Mucosa of gallbladder (tissue), 1 donor: Measurements from ENCODE around the gene GNAI2. TPM values are rescaled to one million over a fixed set of nuclear protein-coding genes. Genes with fewer than 3 reads are reported as not detected.
"Not testable (repeated sequence)": the region's sequence is repeated elsewhere in the genome, so short reads cannot be mapped to it uniquely, and the experiment has no call there.

Source experiments
- DNase-seq: peaks from one replicate; pipeline ENCODE4 v3.0.0-alpha.2; 2020; ENCODE audit warnings: low spot score
- total RNA-seq: library from RNA; stranded (reverse); gene quantifications from one replicate; pipeline ENCODE4 v1.2.1, GENCODE V29; 2021
- donor health status: DM: no; HTN: no; CAD: no.

GNAI2 gene
- total RNA-seq, 1 donor from 2014 or later, result 261 TPM

GRCh38 chr3:50245251-50245745, 9.3 kb downstream of the GNAI2 start:
- DNase-seq, result no peak

- peak; percentile 88 for DNase-seq
These were observed 10.0 kb downstream of the GNAI2 start for GRCh38 chr3:50245831-50246516.

DNA sequence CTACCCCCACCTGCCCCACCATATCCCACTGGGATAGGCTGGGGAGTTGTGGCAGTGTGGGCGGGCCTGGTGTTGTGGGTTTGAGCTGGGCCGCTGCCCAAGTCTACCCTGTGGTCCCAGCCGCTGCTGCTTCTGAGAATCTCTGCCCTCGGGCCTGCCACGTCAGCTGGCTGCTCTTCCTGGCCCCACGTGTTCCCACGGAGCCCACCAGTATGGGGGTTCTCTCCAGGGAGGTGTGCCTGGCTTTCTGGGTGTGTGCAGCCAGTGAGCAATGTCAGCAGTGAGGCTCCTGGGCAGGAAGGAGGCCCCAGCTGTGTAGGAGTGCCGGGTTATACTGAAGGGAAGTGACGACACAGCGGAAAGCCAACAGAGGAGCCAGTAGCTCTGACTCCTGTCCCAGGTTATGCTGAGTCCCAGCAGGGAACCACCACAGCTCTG, 10.5 kb downstream of the GNAI2 start:
- no peak for DNase-seq

DNA sequence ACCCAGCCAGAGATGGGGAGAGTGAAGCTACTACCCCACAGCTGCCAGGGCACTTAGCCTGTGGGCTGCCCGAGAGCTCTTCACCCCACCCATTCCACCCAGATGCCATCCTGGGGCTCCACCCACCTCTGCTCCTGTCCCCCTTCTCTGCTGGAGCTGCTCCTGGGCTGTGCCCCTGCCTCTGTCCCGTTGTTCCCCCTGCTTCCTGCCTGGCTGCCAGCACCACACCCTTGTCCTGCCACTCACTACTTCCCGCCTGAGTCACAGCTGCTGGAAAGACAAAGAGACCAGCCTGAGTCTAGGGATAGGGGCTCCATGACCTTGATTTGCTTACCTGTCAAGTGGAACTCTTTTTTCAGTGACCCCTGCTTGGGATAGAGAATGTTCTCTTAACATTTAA, 12.4 kb downstream of the GNAI2 start:
- DNase-seq, result no peak

GRCh38 chr3:50249457-50249856, 13.5 kb downstream of the GNAI2 start:
- DNase-seq, result no peak

- no peak for DNase-seq
These were observed 14.5 kb downstream of the GNAI2 start for GRCh38 chr3:50250514-50250913.

GRCh38 chr3:50251220-50251619, 15.2 kb downstream of the GNAI2 start:
- no peak for DNase-seq

- peak; percentile 64 for DNase-seq
These were observed 18.7 kb downstream of the GNAI2 start for GRCh38 chr3:50254577-50255250.

GRCh38 chr3:50255251-50255615, 19.2 kb downstream of the GNAI2 start:
- DNase-seq, result no peak

DNA sequence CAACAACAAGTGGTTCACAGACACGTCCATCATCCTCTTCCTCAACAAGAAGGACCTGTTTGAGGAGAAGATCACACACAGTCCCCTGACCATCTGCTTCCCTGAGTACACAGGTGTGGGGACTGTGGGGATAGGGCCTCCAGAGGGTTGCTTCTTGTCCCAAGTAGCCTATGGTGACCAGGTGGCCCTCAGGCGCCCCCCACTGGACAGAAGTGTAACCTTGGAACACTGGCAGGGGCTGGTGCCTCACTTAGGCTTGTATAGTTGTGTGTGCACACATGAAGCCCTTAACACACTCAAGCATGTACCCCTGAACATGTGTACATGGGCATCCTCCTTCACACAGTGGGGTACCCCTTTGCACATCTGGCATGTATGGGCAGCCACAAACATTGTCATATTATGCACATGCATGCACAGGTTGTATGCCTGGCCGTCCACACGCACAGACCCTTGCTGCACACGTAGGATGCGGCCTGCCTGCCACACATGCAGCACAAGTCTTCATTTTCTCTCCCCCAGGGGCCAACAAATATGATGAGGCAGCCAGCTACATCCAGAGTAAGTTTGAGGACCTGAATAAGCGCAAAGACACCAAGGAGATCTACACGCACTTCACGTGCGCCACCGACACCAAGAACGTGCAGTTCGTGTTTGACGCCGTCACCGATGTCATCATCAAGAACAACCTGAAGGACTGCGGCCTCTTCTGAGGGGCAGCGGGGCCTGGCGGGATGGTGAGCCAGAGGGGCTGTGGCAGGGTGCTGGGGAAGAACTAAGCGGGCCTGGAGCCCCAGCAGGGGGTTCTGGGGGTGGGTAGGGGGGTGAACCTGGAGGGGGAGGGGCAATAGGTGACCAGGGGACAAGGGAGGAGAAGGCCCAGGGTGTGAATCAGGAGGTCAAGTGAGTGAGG, 21.2 kb downstream of the GNAI2 start:
- DNase-seq, result no peak

- DNase-seq, result no peak
These were observed 22.2 kb downstream of the GNAI2 start for GRCh38 chr3:50258029-50258680.

DNA sequence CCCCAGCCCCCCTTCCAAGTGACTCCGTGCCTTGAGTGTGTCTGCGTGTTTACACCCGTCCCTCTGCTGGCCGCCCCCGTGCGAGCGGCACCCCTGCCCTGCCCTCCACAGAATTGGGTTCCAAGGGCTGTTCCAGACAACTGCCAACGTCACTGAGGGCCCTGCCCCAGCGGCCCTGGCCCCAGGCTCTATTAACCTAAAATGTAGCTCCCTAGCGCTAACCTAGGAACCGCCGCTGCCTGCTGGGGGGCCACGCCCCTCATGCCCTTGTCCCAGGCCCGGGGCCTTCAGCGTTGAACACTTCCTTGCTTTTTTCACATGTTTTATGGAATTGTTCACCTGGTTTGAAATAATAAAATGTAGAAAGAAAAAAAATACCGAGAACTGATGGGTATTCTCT, 23.0 kb downstream of the GNAI2 start:
- DNase-seq, result no peak

DNA sequence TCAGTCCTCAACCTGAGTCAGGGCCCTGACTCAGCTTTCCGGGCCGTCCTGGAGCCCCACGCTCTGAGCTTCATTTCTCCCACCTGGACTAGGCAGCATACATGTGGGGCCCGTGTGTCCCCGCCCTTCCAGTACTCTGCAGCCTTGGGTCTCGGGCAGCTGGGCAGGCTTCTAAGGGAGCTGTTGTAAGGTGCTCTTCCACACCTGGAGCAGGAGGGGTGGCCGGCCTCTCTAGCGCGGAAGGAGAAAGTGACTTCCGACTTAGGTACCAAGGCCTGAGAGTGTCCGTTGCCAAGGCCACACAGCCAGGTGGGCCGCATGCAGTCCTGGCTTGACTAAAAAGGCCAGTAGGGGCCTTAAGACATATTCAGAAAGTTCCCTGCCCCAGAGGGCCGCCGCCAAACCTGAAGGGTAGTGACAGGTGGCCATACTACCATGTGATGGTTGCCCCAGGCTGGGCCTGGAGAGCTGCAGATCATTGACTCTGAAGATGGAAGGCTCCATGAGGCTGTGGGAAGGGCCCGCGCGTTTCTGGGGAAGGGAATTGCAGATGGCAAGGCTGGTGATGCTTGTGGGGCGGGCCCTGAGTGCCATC, 23.5 kb downstream of the GNAI2 start:
- DNase-seq, result no peak

DNA sequence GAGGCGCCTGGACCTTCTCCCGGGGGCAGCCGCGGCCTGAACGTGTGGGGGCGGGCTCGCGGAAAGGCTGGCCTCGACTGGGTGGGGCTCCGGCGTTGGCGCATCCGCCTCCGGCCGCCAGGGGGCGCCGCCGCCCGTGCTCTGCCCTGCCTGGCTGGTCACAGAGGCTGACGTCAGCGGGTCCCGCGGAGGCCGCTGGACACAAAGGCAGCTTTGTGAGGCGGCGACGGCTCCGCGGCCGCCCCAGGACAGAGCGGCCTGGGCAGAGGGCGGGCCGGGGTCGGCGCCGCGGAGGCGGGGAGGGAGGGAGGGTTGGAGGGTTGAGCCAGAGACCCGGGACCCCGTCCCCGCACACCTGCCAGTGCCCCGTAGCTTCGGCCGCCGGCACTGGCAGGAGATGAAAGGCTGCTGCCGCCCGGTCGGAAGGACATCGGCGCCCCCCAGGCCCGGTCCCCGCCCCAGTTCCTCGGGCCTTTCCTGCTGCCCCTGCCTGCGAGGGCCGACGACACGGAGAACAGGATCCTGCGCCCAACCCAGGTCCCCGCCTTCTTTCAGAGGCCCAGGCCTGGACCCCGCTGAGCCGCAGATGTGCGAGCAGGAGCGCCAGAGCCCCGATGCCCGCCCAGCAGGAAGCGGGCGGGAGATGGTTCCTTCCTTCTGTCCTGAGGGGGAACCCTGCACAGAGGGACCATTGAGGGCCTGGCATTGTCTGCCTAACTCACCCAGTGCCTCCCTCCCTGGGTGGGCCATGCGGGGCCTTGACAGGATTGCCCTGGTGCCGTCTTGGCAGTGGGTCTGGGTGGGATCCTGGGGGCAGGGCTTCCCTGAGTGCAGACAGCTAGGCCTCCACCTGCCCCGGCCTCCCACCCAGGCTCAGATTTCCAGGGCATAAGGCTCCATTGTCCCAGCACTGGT, 24.3 kb downstream of the GNAI2 start:
- peak; percentile 95 for DNase-seq

DNA sequence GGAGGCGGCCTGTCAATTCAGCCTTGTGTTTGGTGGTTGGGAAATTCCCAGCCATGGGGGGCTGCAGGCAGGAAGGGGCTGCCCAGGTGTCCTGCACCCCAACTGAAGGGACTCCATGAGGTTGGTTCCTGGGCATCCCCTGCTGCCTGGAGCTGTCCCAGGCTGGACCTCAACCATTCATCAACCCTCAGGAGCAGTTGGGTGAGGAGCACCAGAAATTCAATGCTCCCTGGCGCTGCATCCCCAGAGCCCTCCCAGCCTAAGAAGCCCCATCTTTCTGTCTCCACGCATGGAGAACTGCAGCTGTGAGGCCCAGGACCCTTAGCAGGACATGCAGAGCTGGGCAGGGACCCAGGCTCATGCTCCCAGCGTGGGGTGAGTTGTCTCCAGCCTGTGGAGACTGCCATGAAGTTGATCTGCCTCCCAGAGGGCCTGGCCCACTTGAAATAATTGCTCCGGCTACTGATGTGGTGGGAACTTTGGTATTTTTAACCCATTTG, 25.0 kb downstream of the GNAI2 start:
- no peak for DNase-seq

DNA sequence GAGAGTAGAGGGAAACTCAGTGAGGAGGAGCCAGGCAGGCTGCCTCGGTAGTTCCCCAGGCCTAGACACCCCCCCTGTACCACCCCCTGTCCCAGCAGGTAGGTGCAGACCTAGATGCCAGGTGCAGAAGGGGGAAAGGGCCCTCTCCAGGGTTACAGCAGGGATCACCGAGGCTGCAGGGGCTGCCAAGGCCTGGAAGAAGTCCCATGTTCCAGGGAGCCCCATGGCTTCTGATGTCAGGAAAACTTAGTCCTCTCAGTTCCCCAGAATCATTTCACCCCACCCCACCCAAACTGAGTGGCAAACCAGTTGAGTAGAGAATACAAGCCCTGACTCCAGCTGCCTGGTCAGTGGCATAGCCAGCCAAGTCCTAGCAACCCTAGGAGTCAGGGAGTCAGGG, 25.5 kb downstream of the GNAI2 start:
- no peak for DNase-seq

DNA sequence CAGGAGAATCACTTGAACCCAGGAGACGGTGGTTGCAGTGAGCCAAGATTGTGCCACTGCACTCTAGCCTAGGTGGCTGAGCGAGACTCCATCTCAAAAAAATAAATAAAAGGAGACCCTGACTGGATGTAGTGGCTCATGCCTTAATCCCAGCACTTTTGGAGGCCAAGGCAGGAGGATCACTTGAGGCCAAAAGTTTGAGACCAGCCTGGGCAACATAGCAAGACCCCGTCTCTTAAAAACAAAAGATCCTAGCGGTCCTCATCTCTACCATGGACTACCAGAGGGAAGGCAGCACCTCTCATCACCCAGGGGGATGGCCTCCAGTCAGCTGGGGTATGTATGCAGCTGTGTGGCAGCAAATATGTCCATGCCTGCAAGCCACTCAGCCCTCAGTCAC, 26.2 kb downstream of the GNAI2 start:
- DNase-seq, result not testable (repeated sequence)

- no peak for DNase-seq
These were observed 26.8 kb downstream of the GNAI2 start for GRCh38 chr3:50262778-50263177.

- DNase-seq, result no peak
These were observed 27.7 kb downstream of the GNAI2 start for GRCh38 chr3:50263478-50264382.
